H9 (cell line): ENCODE measurements around the gene PALD1. TPM values are rescaled to one million over a fixed set of nuclear protein-coding genes. Genes with fewer than 3 reads are reported as not detected.

ENCODE experiments used
- DNase-seq: peaks from one replicate; pipeline ENCODE4 v3.0.0-alpha.2; 2017
- H2AFZ ChIP-seq: one replicate; pipeline ENCODE4 v1.6.1; 2013; ENCODE audit warnings: mild to moderate bottlenecking, low read length, control low read depth, moderate library complexity
- H2AK5ac ChIP-seq: 2 replicates; pipeline ENCODE4 v1.6.1; 2013; ENCODE audit warnings: low read length, control low read depth, mixed read lengths; ENCODE audit not compliant: insufficient read length
- H2BK120ac ChIP-seq: one replicate; pipeline ENCODE4 v1.6.1; 2013; ENCODE audit warnings: low read depth, mild to moderate bottlenecking, low read length, control low read depth, inconsistent platforms; ENCODE audit not compliant: poor library complexity, severe bottlenecking
- H2BK12ac ChIP-seq: 2 replicates; pipeline ENCODE4 v1.6.1; 2013; ENCODE audit warnings: low read length, control low read depth, mixed read lengths, low read depth; ENCODE audit not compliant: insufficient read length
- H2BK15ac ChIP-seq: 2 replicates; pipeline ENCODE4 v1.6.1; 2013; ENCODE audit warnings: low read depth, low read length, control low read depth
- H2BK20ac ChIP-seq: one replicate; pipeline ENCODE4 v1.6.1; 2013; ENCODE audit warnings: low read depth, mild to moderate bottlenecking, low read length, control low read depth, inconsistent platforms; ENCODE audit not compliant: poor library complexity, severe bottlenecking
- H2BK5ac ChIP-seq: 2 replicates; pipeline ENCODE4 v1.6.1; 2013; ENCODE audit warnings: low read length, control low read depth, mixed read lengths; ENCODE audit not compliant: insufficient read length
- H3K14ac ChIP-seq: 2 replicates; pipeline ENCODE4 v1.6.1; 2013; ENCODE audit warnings: low read length, control low read depth; ENCODE audit not compliant: insufficient read depth
- H3K18ac ChIP-seq: 2 replicates; pipeline ENCODE4 v1.6.1; 2013; ENCODE audit warnings: low read depth, mild to moderate bottlenecking, mixed read lengths, low read length, control low read depth; ENCODE audit not compliant: insufficient read length
- H3K23ac ChIP-seq: 2 replicates; pipeline ENCODE4 v1.6.1; 2013; ENCODE audit warnings: low read length, control low read depth, mixed read lengths, low read depth; ENCODE audit not compliant: insufficient read length
- H3K23me2 ChIP-seq: 2 replicates; pipeline ENCODE4 v1.6.1; 2013; ENCODE audit warnings: low read depth, mild to moderate bottlenecking, mixed read lengths, low read length, control low read depth; ENCODE audit not compliant: insufficient read length, poor library complexity, severe bottlenecking
- H3K27ac ChIP-seq: 2 replicates; pipeline ENCODE4 v1.5.1; 2013; ENCODE audit warnings: low read length, control low read depth, mixed read lengths, low read depth; ENCODE audit not compliant: insufficient read length
- H3K27me3 ChIP-seq: 2 replicates; pipeline ENCODE4 v1.6.1; 2013; ENCODE audit warnings: low read length, control low read depth, inconsistent platforms; ENCODE audit not compliant: insufficient read depth
- H3K4ac ChIP-seq: 2 replicates; pipeline ENCODE4 v1.6.1; 2013; ENCODE audit warnings: low read depth, mild to moderate bottlenecking, control low read depth, inconsistent platforms, low read length, moderate library complexity
- H3K4me1 ChIP-seq: 2 replicates; pipeline ENCODE4 v1.6.1; 2013; ENCODE audit warnings: low read length, control low read depth, inconsistent platforms; ENCODE audit not compliant: insufficient read depth
- H3K4me2 ChIP-seq: 2 replicates; pipeline ENCODE4 v1.6.1; 2013; ENCODE audit warnings: low read length, control low read depth, mixed read lengths; ENCODE audit not compliant: insufficient read length, insufficient read depth
- H3K56ac ChIP-seq: 2 replicates; pipeline ENCODE4 v1.6.1; 2013; ENCODE audit warnings: low read depth, mild to moderate bottlenecking, mixed read lengths, low read length, control low read depth; ENCODE audit not compliant: insufficient read length
- H3K79me1 ChIP-seq: 2 replicates; pipeline ENCODE4 v1.6.1; 2013; ENCODE audit warnings: low read depth, mild to moderate bottlenecking, moderate library complexity, low read length, control low read depth, inconsistent platforms; ENCODE audit not compliant: insufficient read depth, poor library complexity, severe bottlenecking
- H3K79me2 ChIP-seq: 2 replicates; pipeline ENCODE4 v1.6.1; 2013; ENCODE audit warnings: low read length, control low read depth, inconsistent platforms; ENCODE audit not compliant: insufficient read depth
- H3K9ac ChIP-seq: 2 replicates; pipeline ENCODE4 v1.6.1; 2013; ENCODE audit warnings: low read length, control low read depth, mixed read lengths; ENCODE audit not compliant: insufficient read length; ENCODE audit errors: extremely low read depth
- H3K9me3 ChIP-seq: one replicate; pipeline ENCODE4 v1.6.1; 2013; ENCODE audit warnings: low read depth, low read length, inconsistent platforms; ENCODE audit not compliant: control insufficient read depth
- H3T11ph ChIP-seq: one replicate; pipeline ENCODE4 v1.6.1; 2013; ENCODE audit warnings: mild to moderate bottlenecking, low read length, control low read depth, inconsistent platforms
- H4K20me1 ChIP-seq: one replicate; pipeline ENCODE4 v1.6.1; 2013; ENCODE audit not compliant: control insufficient read depth, insufficient read length, insufficient read depth
- H4K5ac ChIP-seq: 2 replicates; pipeline ENCODE4 v1.6.1; 2013; ENCODE audit warnings: low read depth, mild to moderate bottlenecking, mixed read lengths, low read length, control low read depth; ENCODE audit not compliant: insufficient read length
- H4K8ac ChIP-seq: replicated peaks from 2 replicates; pipeline ENCODE4 v1.6.1; 2013; ENCODE audit warnings: low read length, control low read depth, mixed read lengths, low read depth; ENCODE audit not compliant: insufficient read length
- H4K91ac ChIP-seq: 2 replicates; pipeline ENCODE4 v1.6.1; 2013; ENCODE audit warnings: low read depth, mild to moderate bottlenecking, moderate library complexity, mixed read lengths, low read length, control low read depth; ENCODE audit not compliant: insufficient read length
- H3K27ac Mint-ChIP-seq, 3 experiments: 2 replicates in 2 of 3; 3 replicates in 1 of 3; pipeline ENCODE4 v1.8.0; 2020 to 2021; ENCODE audit warnings: mixed read lengths in 3 of 3, mild to moderate bottlenecking in 1 of 3, moderate library complexity in 1 of 3
- H3K27me3 Mint-ChIP-seq: 2 replicates; pipeline ENCODE4 v1.8.0; 2021; ENCODE audit warnings: low read depth, mild to moderate bottlenecking, moderate library complexity, mixed read lengths
- H3K36me3 Mint-ChIP-seq, 3 experiments: 2 replicates in 2 of 3; 3 replicates in 1 of 3; pipeline ENCODE4 v1.8.0; 2020 to 2021; ENCODE audit warnings: low read depth in 3 of 3, mixed read lengths in 3 of 3; ENCODE audit not compliant: insufficient read depth in 1 of 3
- H3K4me1 Mint-ChIP-seq, 2 experiments: 2 replicates each; pipeline ENCODE4 v1.8.0; 2020; ENCODE audit warnings: mixed read lengths in 2 of 2
- H3K4me3 Mint-ChIP-seq, 2 experiments: 2 replicates in 1 of 2; 3 replicates in 1 of 2; pipeline ENCODE4 v1.8.0; 2020 to 2021; ENCODE audit warnings: mild to moderate bottlenecking in 2 of 2, mixed read lengths in 2 of 2, moderate library complexity in 1 of 2
- H3K9me3 Mint-ChIP-seq, 2 experiments: 2 replicates in 1 of 2; 3 replicates in 1 of 2; pipeline ENCODE4 v1.8.0; 2020; ENCODE audit warnings: mild to moderate bottlenecking in 2 of 2, mixed read lengths in 2 of 2, moderate library complexity in 1 of 2
- WGBS: extraction: QIAGEN DNeasy Blood & Tissue Kit; methylation state at CpG from one replicate; pipeline ENCODE4 v1.1.7; 2013; ENCODE audit warnings: missing lambda C conversion rate, low lambda C conversion rate, mixed read lengths; ENCODE audit not compliant: insufficient read length; ENCODE audit errors: extremely low coverage; 5-methylcytosine and 5-hydroxymethylcytosine counted together
- total RNA-seq: library from RNA; stranded (reverse); gene quantifications from 2 replicates; pipeline ENCODE4 v1.2.1, GENCODE V29; 2021
- TF ChIP-seq, protein P1 (sequence below): fragments of 200-600 bp; sonication (generic); conservative IDR thresholded peaks from 3 replicates; pipeline ENCODE4 v1.8.0; 2021; ENCODE audit warnings: antibody characterized with exemption, mild to moderate bottlenecking

Gene PALD1
- total RNA-seq, 1 experiment from 2014 or later, result 21.1 TPM

DNA sequence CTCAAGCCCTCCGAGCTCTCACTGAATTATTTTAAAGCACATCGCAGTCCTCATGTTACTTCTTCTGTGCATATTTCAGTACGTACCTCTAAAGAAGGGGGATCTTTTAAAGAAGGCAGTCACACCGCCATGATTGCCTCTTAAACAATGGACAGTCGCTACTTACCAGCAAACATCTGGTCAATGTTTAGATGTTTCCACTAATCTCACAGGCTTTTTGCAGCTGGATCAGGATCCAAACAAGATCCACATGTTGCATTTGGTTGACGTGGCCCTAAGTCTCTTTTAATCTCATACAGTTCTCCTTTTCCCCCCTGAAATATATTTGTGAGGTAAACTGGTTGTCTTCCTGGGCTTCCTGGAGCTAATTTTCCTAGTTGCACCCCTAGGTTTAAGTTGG, 74.0 kb downstream of the PALD1 start:
- Histone ChIP-seq H4K5ac (no peak overlapping the region), H2BK20ac (no peak overlapping the region), H2AK5ac (no peak overlapping the region), H3K79me1 (no peaks in the 10 kb centered on the region), H2BK120ac (no peak overlapping the region), H3K4me2 (no peak overlapping the region), H3T11ph (no peak overlapping the region), H3K56ac (no peak overlapping the region), H4K91ac (no peak overlapping the region), H2BK12ac (no peak overlapping the region), H2AFZ (no peak overlapping the region), H3K79me2 (no peaks in the 10 kb centered on the region), H2BK15ac (no peak overlapping the region), H3K27me3 (no peaks in the 10 kb centered on the region), H3K23me2 (no peaks in the 10 kb centered on the region), H3K9ac (no peak overlapping the region), H4K20me1 (no peaks in the 10 kb centered on the region), H2BK5ac (no peak overlapping the region), H3K9me3 (no peaks in the 10 kb centered on the region), H3K4ac (no peak overlapping the region), H3K14ac (no peak overlapping the region), H3K23ac (no peak overlapping the region), H4K8ac (no peak overlapping the region), H3K18ac (no peak overlapping the region), H3K27ac (no peak overlapping the region), H3K4me1 (no peaks in the 10 kb centered on the region)
- no peak overlapping the region for H3K4me3 Mint-ChIP-seq
- WGBS, result no CpG with 5 or more reads among the region's 6 CpGs
- H3K36me3 Mint-ChIP-seq, result peaks cover 10 to 29% (median 11%) of the 10 kb centered on the region in 3 experiments; a peak in 4 of 7 replicates
- no peaks in the 10 kb centered on the region; a peak in 1 of 5 replicates for H3K9me3 Mint-ChIP-seq
- TF ChIP-seq, protein P1, sequence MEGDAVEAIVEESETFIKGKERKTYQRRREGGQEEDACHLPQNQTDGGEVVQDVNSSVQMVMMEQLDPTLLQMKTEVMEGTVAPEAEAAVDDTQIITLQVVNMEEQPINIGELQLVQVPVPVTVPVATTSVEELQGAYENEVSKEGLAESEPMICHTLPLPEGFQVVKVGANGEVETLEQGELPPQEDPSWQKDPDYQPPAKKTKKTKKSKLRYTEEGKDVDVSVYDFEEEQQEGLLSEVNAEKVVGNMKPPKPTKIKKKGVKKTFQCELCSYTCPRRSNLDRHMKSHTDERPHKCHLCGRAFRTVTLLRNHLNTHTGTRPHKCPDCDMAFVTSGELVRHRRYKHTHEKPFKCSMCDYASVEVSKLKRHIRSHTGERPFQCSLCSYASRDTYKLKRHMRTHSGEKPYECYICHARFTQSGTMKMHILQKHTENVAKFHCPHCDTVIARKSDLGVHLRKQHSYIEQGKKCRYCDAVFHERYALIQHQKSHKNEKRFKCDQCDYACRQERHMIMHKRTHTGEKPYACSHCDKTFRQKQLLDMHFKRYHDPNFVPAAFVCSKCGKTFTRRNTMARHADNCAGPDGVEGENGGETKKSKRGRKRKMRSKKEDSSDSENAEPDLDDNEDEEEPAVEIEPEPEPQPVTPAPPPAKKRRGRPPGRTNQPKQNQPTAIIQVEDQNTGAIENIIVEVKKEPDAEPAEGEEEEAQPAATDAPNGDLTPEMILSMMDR, result no peak
- no peaks in the 10 kb centered on the region for H3K27me3 Mint-ChIP-seq
- no peak overlapping the region for H3K27ac Mint-ChIP-seq
- no peak for DNase-seq
- 0 out of 4 replicates have a peak, but pooled peaks cover 0 to 2% of the 10 kb centered on the region in 2 experiments for H3K4me1 Mint-ChIP-seq
